Fibroblast of skin of right quadriceps (primary cell): Measurements from ENCODE around the gene ULBP3.
"Not testable (repeated sequence)": the region's sequence is repeated elsewhere in the genome, so short reads cannot be mapped to it uniquely, and the experiment has no call there.

Experiments
- DNase-seq: peaks from one replicate; pipeline ENCODE4 v3.0.0-alpha.2; 2013

The ULBP3 gene

GRCh38 chr6:150038202-150039062 is 30.5 kb downstream of the ULBP3 start:
- no peak for DNase-seq

GRCh38 chr6:150037526-150038201 is 31.3 kb downstream of the ULBP3 start:
- no peak for DNase-seq

- no peak for DNase-seq
Observed at GRCh38 chr6:150036081-150036480, 32.8 kb downstream of the ULBP3 start.

GRCh38 chr6:150033207-150033771 is 35.6 kb downstream of the ULBP3 start:
- no peak for DNase-seq

GRCh38 chr6:150032598-150032997 is 36.3 kb downstream of the ULBP3 start:
- DNase-seq, result no peak

- no peak for DNase-seq
Observed at GRCh38 chr6:150030611-150031010, 38.3 kb downstream of the ULBP3 start.

DNA sequence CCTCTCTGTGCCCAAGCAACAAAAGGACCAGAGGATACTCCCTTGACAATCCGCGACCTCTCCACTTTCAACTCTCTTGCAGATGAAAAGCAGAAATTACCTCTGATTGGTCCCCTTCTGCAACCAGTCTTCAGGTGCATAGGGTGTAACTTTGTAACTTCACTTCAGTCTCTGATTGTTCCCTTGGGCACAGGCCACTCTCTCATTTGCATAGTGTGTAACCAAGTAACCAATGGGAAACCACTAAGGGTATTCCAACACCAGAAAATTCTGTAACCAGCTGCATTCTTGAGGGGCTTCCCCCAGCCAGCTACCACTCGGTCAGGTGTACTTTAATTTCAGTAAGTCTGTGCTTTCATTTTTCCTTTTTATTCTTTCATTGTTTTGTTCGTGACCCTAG is 39.2 kb downstream of the ULBP3 start:
- DNase-seq, result no peak

DNA sequence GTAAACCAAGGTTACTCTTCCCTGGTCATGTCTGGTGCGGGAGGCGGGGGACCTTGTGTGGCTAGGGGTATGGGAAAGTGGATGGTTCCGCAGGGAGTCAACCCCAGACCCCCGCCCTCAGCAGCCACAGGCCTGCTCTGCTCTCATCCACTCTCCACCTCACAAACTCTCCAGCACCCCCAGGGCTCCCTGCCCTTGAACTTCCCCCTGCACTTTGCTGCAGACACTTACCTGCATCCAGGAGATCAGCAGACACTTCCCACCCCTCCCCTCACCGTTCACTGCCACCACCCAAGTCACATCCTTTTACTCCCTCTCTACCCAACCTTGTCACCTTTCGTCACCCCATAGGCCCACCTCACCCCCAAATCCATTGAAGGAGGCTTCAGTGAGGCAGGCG is 39.6 kb downstream of the ULBP3 start:
- no peak for DNase-seq

- no peak for DNase-seq
Observed at GRCh38 chr6:150028799-150029198, 40.1 kb downstream of the ULBP3 start.

DNA sequence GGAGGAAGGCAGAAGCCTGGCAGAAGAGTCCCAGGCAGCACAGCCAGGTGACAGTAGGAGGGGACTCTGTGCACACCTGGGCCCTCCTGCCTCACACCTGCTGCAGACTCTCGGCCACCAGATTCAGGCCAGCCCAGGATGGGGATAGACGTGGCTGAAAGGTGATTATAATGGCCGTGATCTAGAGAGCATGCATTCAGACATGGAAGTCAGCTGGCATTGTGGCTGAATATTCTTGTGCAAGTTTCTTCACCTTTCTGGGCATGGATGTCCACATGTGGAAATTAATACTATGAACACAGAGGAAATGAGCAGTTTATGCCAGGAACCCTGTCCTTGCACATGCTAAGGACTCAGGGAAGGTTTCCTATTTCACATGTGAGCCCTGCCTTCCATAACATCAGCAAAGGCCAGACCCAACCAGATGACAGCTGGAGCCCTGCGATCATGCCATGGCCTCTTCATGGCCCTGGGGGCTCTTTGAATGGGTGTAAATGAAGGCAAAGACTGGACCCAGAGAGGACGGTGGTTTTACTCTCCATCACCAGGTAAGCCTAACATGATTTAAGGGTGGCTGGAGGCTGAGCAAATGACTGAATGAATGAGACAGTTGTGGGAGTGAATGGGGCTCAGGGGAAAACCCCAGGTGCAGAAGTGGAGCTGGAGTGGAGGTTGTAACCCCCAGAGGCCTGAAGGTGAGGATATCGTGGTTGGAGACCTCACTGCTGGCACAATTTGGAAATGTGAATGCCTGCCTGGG is 40.9 kb downstream of the ULBP3 start:
- DNase-seq, result no peak

GRCh38 chr6:150026976-150027805 is 41.7 kb downstream of the ULBP3 start:
- no peak for DNase-seq

GRCh38 chr6:150025201-150025917 is 43.6 kb downstream of the ULBP3 start, which contains the start of gene RAET1L:
Gene RAET1L, minus strand, starts transcription at chr6:150025532. Its CDS starts 61 bp downstream, at chr6:150025471.
- DNase-seq, result peak; percentile 52

- DNase-seq, result no peak
Observed at GRCh38 chr6:150024646-150025155, 44.2 kb downstream of the ULBP3 start.

DNA sequence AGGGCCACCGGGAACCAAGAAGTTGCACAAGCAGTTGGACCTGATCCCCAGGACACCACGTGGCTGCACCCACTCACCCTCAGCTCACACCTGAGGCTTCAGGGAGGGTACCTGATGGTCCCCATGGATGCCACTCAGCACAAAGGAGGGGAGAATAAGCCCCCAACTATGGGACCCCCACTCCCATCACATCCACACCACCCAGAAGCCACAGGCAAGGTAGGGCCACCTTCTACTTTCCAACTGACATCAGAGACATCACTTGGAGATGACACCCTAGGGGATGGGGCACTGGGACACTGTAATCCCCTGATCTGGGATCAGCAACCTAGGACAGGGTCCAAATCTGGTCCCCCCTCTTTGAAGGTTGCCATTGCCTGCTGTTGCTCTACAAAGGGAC is 44.9 kb downstream of the ULBP3 start:
- DNase-seq, result not testable (repeated sequence)

- DNase-seq, result not testable (repeated sequence)
Observed at GRCh38 chr6:150021870-150022269, 47.1 kb downstream of the ULBP3 start.

- DNase-seq, result no peak
Observed at GRCh38 chr6:150018846-150019580, 49.9 kb downstream of the ULBP3 start.

- not testable (repeated sequence) for DNase-seq
Observed at GRCh38 chr6:150017186-150017521, 51.8 kb downstream of the ULBP3 start.

- DNase-seq, result peak; percentile 51
Observed at GRCh38 chr6:150016324-150017185, 52.4 kb downstream of the ULBP3 start.

GRCh38 chr6:150015281-150016001 is 53.5 kb downstream of the ULBP3 start:
- DNase-seq, result not testable (repeated sequence)
